SIG-M5 treated with dmso at 0.1 percent for 504 hours (cell line): ENCODE results near the gene SEC11C.
"Not testable (repeated sequence)": the region's sequence is repeated elsewhere in the genome, so short reads cannot be mapped to it uniquely, and the experiment has no call there.

Source experiments
- DNase-seq: peaks from one replicate; lab custom pipeline; 2025; ENCODE audit not compliant: unreplicated experiment; lab: John Stamatoyannopoulos, UW

The SEC11C gene

GRCh38 chr18:59139615-59140301 lies at the start of gene SEC11C:
TSS of gene SEC11C (plus strand) at chr18:59139884. CDS start at chr18:59139949, 65 bp downstream.
- DNase-seq, result peak; percentile 97

- DNase-seq, result no peak
These were observed 48.6 kb upstream of the SEC11C start for GRCh38 chr18:59090966-59091603.

DNA sequence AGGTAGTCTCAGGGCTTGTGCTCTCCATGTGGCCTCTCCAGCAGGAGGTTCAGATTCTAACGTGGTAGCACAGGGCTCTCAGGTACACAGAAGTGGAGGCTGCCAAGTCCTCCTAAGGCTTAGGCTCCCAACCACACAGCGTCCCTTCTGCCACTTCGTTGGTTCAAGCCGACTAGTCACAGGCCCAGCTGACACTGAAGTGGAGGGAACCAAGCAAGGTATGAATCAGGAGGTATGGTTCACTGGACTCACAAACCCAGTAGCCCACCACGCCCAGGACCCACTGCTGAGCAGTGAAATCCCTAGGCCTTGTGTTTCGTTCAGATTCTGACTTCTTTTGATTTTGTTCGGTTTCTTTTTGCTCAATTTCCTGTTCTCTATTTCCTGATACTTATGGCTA lies 46.0 kb upstream of the SEC11C start:
- DNase-seq, result no peak

DNA sequence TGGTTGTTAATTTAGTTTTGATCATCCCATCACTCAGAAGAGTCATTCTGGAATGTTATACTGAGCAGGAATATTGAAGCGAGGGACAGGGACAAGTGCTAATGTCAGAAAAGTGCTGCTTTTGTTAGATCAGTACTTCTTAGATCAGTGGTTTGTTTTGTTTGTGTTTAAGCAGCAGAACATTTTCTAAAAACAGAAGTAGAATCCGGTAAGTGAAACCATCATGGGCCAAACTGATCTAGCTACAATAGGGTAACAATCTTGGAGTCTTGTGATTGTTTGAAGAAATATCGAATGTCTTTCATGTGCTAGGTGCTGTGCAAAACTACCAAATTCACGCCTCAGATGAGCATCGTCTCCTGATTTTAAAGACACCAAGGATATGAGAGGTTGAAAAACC lies 45.1 kb upstream of the SEC11C start:
- no peak for DNase-seq

DNA sequence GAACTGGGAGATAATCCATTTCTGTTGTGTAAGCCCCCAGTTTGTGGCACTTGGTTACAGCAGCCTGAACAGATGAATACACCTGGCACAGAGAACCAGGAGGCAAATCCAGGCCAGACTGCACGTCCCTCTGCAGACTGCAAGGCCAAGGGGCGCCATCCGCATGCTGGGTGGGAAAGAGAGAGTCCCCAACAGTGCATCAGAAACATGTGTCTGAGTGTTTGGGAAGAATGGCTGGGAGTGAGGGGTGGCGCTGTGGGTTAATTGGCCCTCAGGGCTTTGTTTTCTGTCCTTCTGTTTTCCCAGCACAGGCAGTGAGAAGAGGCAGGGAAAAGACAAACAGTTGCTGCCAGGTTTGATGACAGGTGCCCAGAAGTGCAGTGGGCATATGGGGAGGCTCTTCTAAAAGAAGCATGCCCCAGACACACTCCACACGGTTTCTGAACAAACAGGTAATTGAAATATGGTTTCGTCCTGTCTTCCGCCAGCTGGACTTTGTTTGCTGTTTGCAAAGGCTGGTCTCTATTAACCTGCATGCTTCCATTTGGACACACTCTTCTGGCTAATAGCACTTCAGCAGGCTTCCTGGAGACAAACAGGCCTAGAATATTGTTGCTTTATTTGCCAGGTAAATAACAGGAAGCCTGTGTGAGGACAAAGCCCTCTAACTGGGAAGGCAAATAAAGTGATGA lies 43.4 kb upstream of the SEC11C start:
- no peak for DNase-seq

DNA sequence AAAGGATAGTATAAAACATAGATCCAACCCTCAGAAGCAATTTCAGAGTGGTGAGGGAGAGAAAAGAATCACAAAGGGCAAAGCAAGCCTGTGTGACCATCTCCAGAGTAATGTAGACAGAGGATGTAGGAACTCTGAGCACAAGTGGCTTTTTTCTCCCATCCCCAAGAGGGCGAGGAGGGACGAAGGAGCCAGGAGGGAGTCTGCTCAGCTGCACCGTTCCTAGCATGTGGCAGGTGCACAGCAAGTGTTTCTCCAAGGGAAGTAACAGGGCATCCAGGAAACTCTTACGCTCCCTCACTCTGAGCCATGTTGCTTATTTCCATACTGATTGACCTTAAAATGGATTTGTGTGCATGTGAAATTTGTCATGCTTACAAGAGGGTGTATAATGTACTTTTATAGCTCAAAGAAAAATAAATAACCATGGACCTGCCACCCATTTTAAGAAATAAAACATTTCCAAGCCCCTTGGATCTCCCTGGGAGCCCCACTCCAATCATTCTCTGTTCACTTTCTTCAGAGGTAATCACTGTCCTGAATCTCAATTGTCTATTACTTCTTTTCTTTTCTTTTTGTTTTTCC lies 37.8 kb upstream of the SEC11C start:
- no peak for DNase-seq

DNA sequence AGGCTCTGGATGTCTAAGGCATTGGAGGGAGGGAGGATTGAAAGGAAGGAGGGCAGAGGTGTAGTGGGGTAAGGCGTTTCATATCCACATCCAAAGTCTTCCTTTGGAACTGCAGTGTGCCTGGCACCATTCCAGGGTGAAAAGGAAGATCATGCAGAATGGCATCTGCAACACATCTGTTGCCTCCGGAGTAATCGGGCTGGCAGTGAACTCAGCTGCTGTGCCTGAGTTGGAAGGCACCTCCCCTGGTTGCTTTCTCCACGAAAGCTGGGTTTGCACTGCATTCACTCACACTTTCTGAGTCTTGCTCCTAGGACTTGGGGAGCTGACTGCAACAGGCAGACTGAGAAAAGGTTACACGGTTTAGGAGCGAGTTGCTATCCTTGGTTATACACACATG lies 30.3 kb upstream of the SEC11C start:
- no peak for DNase-seq

- no peak for DNase-seq
These were observed 25.5 kb upstream of the SEC11C start for GRCh38 chr18:59114160-59114559.

DNA sequence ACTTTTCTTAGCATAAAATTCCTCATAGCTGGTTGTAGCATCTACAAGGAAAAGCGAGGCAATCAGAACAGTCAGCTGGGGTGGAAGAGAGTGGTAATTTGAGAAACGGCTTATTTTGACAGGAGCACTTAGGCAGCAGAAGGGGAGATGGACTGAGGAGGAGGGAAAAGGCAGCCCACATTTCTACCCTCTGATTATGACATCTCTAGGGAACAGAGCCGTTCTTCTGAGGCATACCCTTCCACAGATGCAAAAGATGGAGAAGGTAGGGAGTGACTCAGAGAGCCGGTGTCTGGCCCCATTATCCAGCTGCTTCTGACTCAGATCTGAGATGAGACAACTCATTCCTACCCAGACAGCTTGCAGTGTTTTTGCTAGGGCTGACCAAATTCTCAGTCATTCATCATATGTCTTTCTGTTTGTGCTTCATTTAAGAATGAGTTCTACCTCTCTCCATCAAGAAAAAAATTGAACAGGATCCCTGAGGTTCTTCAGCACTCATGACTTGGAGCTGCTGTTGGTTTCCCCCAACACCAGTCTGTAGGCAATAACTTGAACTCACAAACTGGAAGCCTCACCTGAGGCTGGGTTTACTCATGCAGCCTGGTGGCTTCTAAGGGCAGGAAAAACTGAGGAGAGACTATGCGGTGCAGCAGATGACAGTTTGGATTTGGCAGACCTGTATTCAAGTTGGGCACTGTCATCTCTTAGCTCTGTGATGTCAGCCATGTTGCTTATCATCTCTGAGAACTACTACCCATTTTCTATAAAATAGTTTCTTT lies 15.9 kb upstream of the SEC11C start:
- DNase-seq, result no peak

- no peak for DNase-seq
These were observed 15.3 kb upstream of the SEC11C start for GRCh38 chr18:59124370-59124704.

DNA sequence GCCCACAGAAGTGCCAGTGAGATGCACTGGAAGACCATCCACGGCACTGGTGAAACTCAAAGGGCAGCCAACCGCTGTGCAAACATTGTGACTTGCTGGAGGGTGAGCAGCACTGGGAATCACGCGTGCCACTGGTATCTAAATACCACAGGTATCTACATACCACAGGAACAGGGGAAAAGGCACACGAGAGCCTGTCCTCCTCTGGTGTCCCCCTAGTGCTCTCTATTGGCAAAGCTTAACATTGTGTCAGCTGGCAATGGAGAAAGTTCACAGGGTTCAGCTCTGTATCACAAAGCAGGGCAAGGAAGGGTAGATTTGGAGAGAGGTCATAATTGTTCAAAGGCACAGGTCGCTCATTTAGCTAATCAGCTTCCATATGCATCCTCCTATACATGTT lies 12.6 kb upstream of the SEC11C start:
- no peak for DNase-seq

GRCh38 chr18:59129951-59130703 lies 9.6 kb upstream of the SEC11C start:
- DNase-seq, result no peak

DNA sequence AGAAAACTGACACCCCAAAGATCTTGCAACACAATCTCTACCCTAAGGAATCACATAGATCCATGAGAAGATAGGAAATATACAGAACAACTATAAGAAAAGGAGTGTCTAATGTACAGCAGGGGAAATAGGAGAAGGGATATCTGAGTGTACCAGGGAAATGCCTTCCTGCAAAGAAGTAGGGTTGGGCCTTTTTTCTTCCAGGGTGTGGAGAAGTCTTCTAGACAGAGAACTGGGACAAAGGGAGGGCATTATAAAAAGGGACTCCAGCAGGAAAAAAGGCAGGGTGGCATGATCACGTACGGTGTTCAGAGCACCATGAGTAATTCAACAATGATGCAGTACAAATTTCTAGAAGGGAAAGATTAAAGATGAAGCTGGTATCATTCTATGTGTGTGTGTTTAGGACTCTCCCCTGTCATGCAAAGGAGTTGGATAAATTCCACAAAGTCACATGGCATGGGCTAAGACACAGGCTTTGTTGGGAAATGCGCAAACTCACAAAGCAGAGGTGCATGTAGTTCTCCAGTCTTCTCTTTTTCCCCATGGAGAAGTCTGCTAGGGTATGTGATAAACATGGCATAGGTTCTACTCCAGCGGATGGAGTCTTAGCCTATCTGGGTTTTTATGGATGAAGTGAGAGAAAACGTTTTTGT lies 6.7 kb upstream of the SEC11C start:
- no peak for DNase-seq

DNA sequence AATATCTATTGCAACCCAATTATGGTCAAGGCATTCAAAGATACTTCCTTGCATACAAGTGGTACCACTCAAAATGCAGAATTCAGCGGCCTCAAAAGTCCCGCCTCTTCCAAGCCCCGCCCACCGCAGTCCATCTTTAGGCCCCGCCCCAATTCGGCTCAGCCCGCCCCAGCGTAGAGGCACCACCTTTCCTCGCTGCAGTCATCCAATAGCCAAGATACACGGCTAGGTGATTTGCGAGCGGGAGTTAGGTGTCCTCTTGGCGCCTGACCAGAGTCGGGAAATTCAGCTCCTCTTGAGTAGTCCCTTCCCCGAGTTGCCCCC lies 431 bp upstream of the SEC11C start:
- peak; percentile 93 for DNase-seq

GRCh38 chr18:59140302-59140885 lies 710 bp downstream of the SEC11C start:
- DNase-seq, result peak; percentile 29

GRCh38 chr18:59141294-59142068 lies 1.8 kb downstream of the SEC11C start:
- DNase-seq, result no peak

DNA sequence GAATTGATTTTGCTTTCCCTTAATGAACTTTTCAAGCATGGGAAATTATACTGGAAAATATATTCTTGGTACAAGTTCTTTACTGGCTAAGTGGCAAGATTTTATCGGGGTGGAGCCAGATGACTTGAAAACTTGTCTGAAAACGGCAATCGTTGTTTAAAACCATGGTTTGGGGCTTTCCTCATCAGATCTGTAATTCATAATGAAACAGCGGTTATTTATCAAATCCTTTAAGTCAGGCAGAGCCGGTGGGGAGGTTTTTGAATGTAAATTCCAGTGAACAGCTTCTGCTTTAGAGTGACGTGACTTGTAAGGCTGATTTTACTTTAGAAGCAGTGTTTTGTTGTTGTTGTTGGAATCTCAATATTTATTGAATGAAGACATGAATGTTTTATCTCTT lies 2.6 kb downstream of the SEC11C start:
- DNase-seq, result no peak

GRCh38 chr18:59142800-59143416 lies 3.2 kb downstream of the SEC11C start:
- not testable (repeated sequence) for DNase-seq

- no peak for DNase-seq
These were observed 3.8 kb downstream of the SEC11C start for GRCh38 chr18:59143441-59143840.
